GM18867 (cell line): Measurements from ENCODE around the gene PTPN1.
"Not testable (repeated sequence)": the region's sequence is repeated elsewhere in the genome, so short reads cannot be mapped to it uniquely, and the experiment has no call there.

Experiments used
- ATAC-seq: cut with Tn5 transposase; IDR thresholded peaks from one replicate; pipeline ENCODE4 v1.9.1; 2021; ENCODE audit warnings: mild to moderate bottlenecking, moderate library complexity; ENCODE audit not compliant: unreplicated experiment

The PTPN1 gene

GRCh38 chr20:50602432-50603088, 92.4 kb downstream of the PTPN1 start:
- no peak for ATAC-seq

GRCh38 chr20:50604451-50604850, 94.3 kb downstream of the PTPN1 start:
- ATAC-seq, result no peak

GRCh38 chr20:50605136-50605535, 95.0 kb downstream of the PTPN1 start:
- no peak for ATAC-seq

- ATAC-seq, result no peak
Measured at GRCh38 chr20:50607436-50607835, 97.3 kb downstream of the PTPN1 start.

GRCh38 chr20:50607850-50608749, 97.9 kb downstream of the PTPN1 start:
- ATAC-seq, result no peak

GRCh38 chr20:50608750-50609104, 98.5 kb downstream of the PTPN1 start:
- ATAC-seq, result no peak

- ATAC-seq, result no peak
Measured at GRCh38 chr20:50609438-50609989, 99.3 kb downstream of the PTPN1 start.

GRCh38 chr20:50610212-50610718, 100.1 kb downstream of the PTPN1 start:
- no peak for ATAC-seq

GRCh38 chr20:50611128-50611810, 101.1 kb downstream of the PTPN1 start:
- ATAC-seq, result no peak

- no peak for ATAC-seq
Measured at GRCh38 chr20:50613438-50614169, 103.4 kb downstream of the PTPN1 start.

GRCh38 chr20:50615407-50615806, 105.2 kb downstream of the PTPN1 start:
- ATAC-seq, result no peak

- no peak for ATAC-seq
Measured at GRCh38 chr20:50617022-50617421, 106.8 kb downstream of the PTPN1 start.

- no peak for ATAC-seq
Measured at GRCh38 chr20:50618537-50618936, 108.4 kb downstream of the PTPN1 start.

- not testable (repeated sequence) for ATAC-seq
Measured at GRCh38 chr20:50620459-50620858, 110.3 kb downstream of the PTPN1 start.

- ATAC-seq, result no peak
Measured at GRCh38 chr20:50621068-50621665, 111.0 kb downstream of the PTPN1 start.

- no peak for ATAC-seq
Measured at GRCh38 chr20:50624351-50625016, 114.3 kb downstream of the PTPN1 start.

- ATAC-seq, result no peak
Measured at GRCh38 chr20:50625986-50626677, 115.9 kb downstream of the PTPN1 start.

- ATAC-seq, result no peak
Measured at GRCh38 chr20:50627747-50628146, 117.6 kb downstream of the PTPN1 start.

GRCh38 chr20:50628332-50628731, 118.1 kb downstream of the PTPN1 start:
- ATAC-seq, result no peak
